ENCODE data around the gene RNF111.
A peak's percentile ranks its signal among the peaks of the same experiment; 100 is the strongest.

RNF111 gene

GRCh38 chr15:58987491-58988005 lies at the start of gene RNF111:
TSS of gene RNF111 (plus strand) at chr15:58987663. CDS start at chr15:59030823, 43,160 bp downstream.
- POLR2A ChIA-PET: no interaction called here

GRCh38 chr15:58947179-58947578 lies 40.3 kb upstream of the RNF111 start:
- no peak for DNase-seq (ENCODE audit: extremely low spot score)
- CTCF ChIA-PET: no interaction called here
- POLR2A ChIA-PET: no interaction called here
- TF ChIP-seq CTCF (IDR thresholded peaks at IDR 0.05; ENCODE audit: control extremely low read depth, extremely low read depth, low read depth, missing control alignments): no peak

More at GRCh38 chr15:58987491-58988005, at the start of gene RNF111:
- CTCF ChIA-PET: interaction anchor here (0.7 kb wide), 1 partner anchor 8 kb away, joined by 3 read pairs; no protein-coding TSS in a partner anchor
- TF ChIP-seq CTCF (IDR thresholded peaks at IDR 0.05; ENCODE audit: control extremely low read depth, extremely low read depth, low read depth, missing control alignments): no peak
- peak; percentile 92 for DNase-seq (ENCODE audit: extremely low spot score)

DNA sequence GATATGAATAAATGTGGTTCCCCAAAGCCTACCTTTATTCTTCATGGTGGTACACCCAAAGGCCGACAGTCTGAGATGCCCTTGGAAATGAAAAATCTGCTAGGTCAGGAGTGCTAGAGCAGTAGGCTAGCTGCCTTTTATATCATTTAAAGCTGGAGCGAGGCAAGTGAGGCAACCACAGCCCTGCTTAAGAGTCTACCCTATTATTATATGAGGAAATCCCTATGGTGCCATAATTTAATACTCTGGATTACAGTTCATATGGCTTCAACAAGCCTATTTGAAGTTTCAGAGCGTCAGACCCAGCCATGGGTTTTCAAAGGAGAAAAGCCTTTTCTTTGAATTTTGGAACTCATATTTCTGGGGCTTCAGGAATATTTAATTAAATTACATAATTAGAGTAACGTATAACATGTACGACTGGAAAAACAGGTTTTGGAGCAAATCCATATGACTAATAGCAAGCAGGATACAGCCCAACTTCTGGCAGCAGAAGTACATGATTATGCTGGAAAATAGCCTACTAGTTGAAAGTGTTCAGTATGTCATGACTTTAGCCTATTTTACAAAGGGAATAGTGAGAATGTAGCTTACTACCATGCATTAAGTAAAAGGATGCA lies 36.0 kb upstream of the RNF111 start:
- DNase-seq (ENCODE audit: extremely low spot score): no peak
- POLR2A ChIA-PET: no interaction called here
- TF ChIP-seq CTCF (IDR thresholded peaks at IDR 0.05; ENCODE audit: control extremely low read depth, extremely low read depth, low read depth, missing control alignments): no peak
- CTCF ChIA-PET: interaction anchor here (1.4 to 2.0 kb wide), 5 partner anchors 11 to 577 kb away, joined by 3 to 7 read pairs (median 5); no protein-coding TSS in a partner anchor

DNA sequence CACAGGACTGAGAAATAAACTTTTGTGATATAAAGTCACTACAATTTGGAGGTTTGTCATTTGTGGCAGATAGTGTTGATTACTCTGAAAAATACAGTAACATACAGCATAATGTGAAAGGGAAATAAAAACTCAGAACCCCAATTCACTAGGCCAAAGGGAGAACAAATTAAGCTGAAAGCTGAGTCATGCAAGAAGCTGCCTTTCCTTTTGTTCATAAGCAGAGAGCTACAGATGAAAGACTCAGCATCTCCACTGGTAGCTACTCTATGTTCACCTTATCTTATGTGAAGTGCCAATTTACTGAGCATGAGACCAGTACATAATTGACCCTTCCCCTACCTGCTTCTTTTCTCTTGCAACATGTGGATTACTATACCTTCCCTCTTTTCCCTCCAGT lies 34.7 kb upstream of the RNF111 start:
- no peak for TF ChIP-seq CTCF (IDR thresholded peaks at IDR 0.05; ENCODE audit: control extremely low read depth, extremely low read depth, low read depth, missing control alignments)
- ChIA-PET CTCF (interaction anchor here (1.4 to 2.0 kb wide), 6 partner anchors 10 to 576 kb away, joined by 3 to 7 read pairs (median 4); no protein-coding TSS in a partner anchor), POLR2A (no interaction called here)
- DNase-seq (ENCODE audit: extremely low spot score): no peak

GRCh38 chr15:58957101-58957973 lies 30.1 kb upstream of the RNF111 start:
- ChIA-PET POLR2A (no interaction called here), CTCF (interaction anchor here (0.6 to 2.8 kb wide), 28 partner anchors 8 to 576 kb away, joined by 3 to 15 read pairs (median 3); no protein-coding TSS in a partner anchor)
- TF ChIP-seq CTCF (IDR thresholded peaks at IDR 0.05; ENCODE audit: control extremely low read depth, extremely low read depth, low read depth, missing control alignments): peak; percentile 35
- DNase-seq (ENCODE audit: extremely low spot score): peak; percentile 59

- POLR2A ChIA-PET: no interaction called here
Observed at GRCh38 chr15:58958811-58959210, 28.7 kb upstream of the RNF111 start.

More at GRCh38 chr15:58958811-58959210, 28.7 kb upstream of the RNF111 start:
- no peak for DNase-seq (ENCODE audit: extremely low spot score)
- CTCF ChIA-PET: interaction anchor here (1.0 to 2.8 kb wide), 7 partner anchors 10 to 570 kb away, joined by 3 to 7 read pairs (median 4); no protein-coding TSS in a partner anchor
- TF ChIP-seq CTCF (IDR thresholded peaks at IDR 0.05; ENCODE audit: control extremely low read depth, extremely low read depth, low read depth, missing control alignments): no peak
